SU-DHL-6 (cell line): ENCODE data around the gene CAMK4.

ENCODE experiments used
- EZH2phosphoT487 ChIP-seq: fragments of 200-600 bp; sonication (generic), shearing (Covaris generic); conservative IDR thresholded peaks from 2 replicates; pipeline ENCODE4 v1.6.1; 2018; ENCODE audit warnings: mild to moderate bottlenecking, antibody characterized with exemption, low read length, moderate library complexity, mixed read lengths
- TF ChIP-seq, protein P1 (sequence below): fragments of 200-600 bp; sonication (generic); IDR thresholded peaks from one replicate; pipeline ENCODE4 v1.5.1; 2017; ENCODE audit warnings: antibody characterized with exemption, mild to moderate bottlenecking, low read length, moderate library complexity; ENCODE audit not compliant: insufficient read depth, poor library complexity, severe bottlenecking

DNA sequence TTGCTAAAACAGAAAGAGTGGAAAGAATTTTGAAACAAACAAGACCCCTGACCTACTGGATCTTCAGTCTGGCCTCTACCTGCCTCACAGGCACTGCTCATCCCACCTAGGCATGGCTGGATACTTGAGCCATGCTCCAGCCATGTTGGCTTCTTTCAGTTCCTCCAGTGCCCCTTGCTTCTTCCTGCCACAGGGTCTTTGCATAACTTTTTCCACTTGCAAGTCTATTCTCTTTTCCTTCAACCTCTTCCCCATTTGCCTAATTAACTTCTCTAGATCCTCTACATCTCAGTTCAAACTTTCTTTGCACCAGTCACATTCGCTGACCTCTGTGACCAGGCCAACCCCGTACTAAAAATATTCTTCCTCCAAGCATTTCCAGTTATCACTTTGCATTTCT lies 237.8 kb downstream of the CAMK4 start:
- TF ChIP-seq, protein P1, sequence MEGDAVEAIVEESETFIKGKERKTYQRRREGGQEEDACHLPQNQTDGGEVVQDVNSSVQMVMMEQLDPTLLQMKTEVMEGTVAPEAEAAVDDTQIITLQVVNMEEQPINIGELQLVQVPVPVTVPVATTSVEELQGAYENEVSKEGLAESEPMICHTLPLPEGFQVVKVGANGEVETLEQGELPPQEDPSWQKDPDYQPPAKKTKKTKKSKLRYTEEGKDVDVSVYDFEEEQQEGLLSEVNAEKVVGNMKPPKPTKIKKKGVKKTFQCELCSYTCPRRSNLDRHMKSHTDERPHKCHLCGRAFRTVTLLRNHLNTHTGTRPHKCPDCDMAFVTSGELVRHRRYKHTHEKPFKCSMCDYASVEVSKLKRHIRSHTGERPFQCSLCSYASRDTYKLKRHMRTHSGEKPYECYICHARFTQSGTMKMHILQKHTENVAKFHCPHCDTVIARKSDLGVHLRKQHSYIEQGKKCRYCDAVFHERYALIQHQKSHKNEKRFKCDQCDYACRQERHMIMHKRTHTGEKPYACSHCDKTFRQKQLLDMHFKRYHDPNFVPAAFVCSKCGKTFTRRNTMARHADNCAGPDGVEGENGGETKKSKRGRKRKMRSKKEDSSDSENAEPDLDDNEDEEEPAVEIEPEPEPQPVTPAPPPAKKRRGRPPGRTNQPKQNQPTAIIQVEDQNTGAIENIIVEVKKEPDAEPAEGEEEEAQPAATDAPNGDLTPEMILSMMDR = no peak
- TF ChIP-seq EZH2phosphoT487 = no peak
